SK-N-DZ (cell line): Measurements from ENCODE around the gene AFF1.
A peak's percentile ranks its signal among the peaks of the same experiment; 100 is the strongest.

ENCODE experiments used
- DNase-seq: peaks from one replicate; pipeline ENCODE4 v3.0.0-alpha.2; 2015; ENCODE audit warnings: low spot score

The AFF1 gene

GRCh38 chr4:87109121-87109520 is 174.3 kb downstream of the AFF1 start:
- peak; percentile 5 for DNase-seq

- DNase-seq: no peak
Observed at GRCh38 chr4:87109945-87110344, 175.1 kb downstream of the AFF1 start.

DNA sequence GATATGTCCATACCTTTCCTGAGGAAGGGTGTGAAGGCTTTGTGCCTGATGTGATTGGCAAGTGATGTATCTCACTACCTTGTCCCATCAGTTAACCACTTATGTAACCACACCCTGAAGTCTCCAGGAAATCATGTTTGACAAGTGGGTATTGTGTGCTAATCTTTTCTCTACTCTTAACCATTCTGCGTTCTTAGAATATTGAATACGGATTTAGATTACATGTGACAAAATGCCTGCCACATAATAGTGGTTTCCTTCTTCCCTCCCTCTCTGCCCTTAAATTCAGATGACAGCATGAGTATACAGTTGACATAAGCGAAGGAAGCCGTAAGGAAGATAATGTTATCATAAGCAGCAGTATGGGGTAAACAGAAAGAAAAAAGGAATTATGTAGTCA is 177.3 kb downstream of the AFF1 start:
- DNase-seq: no peak

DNA sequence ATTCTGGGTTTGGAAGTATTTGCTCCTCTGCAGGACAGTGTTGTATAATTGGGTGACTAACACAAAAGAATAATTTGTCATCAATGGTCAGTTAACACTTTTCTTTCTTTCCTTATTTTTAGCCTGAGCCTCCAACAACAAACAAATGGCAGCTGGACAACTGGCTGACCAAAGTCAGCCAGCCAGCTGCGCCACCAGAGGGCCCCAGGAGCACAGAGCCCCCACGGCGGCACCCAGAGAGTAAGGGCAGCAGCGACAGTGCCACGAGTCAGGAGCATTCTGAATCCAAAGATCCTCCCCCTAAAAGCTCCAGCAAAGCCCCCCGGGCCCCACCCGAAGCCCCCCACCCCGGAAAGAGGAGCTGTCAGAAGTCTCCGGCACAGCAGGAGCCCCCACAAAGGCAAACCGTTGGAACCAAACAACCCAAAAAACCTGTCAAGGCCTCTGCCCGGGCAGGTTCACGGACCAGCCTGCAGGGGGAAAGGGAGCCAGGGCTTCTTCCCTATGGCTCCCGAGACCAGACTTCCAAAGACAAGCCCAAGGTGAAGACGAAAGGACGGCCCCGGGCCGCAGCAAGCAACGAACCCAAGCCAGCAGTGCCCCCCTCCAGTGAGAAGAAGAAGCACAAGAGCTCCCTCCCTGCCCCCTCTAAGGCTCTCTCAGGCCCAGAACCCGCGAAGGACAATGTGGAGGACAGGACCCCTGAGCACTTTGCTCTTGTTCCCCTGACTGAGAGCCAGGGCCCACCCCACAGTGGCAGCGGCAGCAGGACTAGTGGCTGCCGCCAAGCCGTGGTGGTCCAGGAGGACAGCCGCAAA is 179.6 kb downstream of the AFF1 start:
- no peak for DNase-seq

DNA sequence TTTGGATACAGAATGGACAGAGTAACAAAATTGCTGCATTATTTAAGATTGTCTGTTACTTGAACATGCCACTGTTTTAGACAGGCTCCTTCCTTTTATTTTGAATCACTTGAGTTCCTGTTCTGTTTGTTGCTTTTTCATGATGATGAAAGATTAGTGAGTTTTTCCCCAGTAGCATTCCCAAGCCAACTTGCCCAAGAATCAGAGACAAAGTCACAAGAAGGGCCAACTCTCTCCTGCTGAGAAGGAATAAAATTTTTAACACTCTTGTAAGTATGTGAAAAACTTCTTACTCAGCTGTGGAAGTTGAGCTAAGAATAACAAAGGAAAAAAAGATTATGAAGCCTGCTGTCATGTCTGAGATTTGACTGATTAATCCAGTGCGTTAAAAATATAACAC is 181.4 kb downstream of the AFF1 start:
- DNase-seq: no peak

GRCh38 chr4:87117051-87117731 is 182.4 kb downstream of the AFF1 start:
- no peak for DNase-seq

DNA sequence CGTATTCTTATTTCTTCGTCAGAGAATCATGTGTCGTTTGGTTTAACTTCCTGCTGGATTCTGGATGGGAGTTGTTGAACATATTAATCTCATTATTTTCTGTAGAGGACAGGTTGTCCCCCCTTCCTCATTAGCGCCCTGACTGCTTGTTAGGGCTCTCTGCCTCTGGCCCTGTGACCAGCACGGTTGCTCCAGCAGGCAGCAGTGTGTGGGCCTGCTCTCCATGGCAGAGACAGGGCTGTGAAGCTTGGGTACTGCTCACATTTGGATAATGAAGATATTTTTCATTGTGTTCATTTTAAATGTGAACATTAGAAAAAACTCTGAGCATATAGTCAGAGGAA is 182.9 kb downstream of the AFF1 start:
- DNase-seq: no peak

DNA sequence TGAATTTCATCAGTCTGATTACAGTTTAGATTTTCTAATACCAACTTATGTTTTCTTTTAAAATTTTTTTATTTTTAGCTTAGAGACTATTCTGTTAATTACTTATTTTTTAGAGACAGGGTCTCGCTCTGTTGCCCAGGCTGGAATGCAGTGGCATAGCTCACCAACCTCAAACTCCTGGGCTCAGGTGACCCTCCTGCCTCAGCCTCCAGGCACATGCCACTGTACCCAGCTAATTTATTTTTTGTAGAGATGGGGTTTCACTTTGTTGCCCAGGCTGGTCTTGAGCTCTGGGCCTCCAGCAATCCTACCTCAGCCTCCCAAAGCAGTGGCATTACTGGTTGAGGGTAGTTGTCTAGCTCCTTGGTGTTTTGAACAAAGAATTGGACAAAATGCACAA is 183.6 kb downstream of the AFF1 start:
- DNase-seq: no peak

DNA sequence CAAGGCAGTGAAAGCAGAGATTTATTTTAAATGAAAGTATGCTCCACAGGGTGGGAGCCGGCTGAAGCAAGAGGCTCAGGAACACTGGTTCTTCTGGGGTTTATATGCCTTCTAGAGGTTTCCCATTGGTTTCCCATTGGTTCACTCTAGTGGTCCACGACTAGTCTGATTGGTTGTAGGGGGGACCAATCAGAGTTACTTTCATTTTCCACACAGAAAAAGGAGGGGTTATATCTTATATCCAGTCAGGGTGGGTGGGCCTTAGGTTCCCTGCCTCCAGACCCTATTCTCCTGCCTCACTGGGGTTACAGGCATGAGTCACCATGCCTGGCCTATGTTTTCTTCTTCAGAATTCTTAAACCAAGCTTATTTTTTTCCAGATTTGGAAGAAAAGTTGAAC is 184.0 kb downstream of the AFF1 start:
- DNase-seq: no peak

- DNase-seq: no peak
Observed at GRCh38 chr4:87120010-87120409, 185.2 kb downstream of the AFF1 start.

DNA sequence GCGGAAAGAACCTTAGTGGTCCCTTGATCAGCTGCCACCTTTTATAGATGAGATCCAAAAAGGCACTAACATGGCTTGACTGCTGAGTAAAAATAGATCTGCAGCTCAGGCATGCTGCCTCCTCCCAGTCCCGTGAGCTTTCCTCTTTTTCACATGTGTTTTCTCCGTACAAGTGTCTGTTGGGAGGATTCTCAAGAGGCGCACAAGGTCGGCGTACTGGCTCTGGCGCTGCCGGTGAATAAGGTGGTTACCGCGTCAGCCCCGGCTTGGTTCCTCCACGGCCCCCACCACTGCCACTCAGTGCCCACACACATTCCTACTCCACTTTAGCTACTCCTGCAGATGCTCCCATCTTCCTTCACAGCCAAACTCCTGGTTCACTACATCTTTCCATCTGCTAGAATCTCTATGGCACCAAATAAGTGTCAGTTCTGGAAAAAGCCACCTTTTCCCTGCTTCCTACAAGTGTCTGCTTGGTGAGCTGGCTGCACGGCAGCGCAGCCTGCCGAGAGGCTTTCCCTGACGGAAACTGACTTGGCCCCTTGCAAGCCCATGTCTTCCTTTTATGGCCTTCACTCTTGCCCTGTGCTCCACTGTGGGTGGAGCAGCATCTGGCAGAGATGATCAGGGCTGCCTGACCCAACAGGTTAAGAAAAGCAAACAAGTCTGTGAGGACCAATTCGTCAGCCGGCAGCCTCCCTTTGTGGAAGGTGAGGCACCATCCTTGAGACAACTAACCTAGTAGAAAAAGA is 185.8 kb downstream of the AFF1 start:
- DNase-seq: no peak

DNA sequence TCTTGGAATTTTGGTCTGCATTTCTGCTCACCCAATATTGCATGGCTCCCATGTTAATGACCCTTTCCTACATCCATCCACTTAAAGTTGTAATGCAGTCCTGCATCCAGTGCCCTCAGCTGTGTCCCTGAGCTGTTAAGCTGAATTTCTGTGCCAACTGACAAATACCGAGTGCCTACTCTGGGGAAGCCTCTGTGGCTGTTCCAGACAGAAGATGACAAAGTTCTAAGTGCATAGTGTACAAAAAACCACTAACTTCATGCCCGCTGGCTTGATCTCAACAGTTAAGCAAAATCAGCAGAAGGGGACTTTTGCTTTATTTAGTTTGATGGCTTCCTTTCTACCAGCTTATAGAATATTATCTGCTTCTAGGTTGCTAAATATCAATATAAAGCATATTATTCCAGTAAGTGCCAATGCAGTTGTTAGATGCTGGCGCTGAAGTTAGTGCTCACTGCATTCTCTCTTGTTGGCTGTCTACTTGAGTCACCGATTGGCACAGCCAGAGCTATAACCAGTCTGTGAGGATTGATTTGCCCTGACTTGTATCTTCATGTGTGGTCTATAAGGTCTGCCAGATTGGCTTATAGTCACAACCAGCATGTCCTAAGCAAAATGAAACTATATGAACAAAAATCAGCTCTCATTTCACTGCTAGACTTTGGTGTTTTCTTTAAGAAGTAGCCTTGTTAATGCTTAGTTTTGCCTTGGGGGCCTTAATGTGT is 186.7 kb downstream of the AFF1 start:
- DNase-seq: no peak

DNA sequence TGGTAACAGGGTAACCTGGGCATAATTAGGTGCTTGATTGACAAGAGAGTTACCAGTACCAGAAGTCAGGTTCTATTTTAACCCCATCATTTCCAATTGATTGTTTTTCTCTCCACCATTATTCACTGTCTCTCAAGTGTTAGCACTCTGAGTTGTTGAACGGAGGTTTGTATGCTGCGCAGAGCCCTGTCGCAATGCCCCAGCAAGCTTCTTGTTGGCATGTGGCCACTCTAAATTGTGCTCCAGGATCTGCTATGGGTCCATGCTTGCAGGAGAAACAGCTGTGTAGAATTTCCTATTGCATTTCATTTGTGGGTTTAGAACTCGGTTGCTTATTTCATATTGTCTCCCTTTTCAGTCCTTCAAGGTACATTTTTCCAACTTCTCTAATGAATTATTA is 187.4 kb downstream of the AFF1 start:
- DNase-seq: no peak

GRCh38 chr4:87126056-87126455 is 191.2 kb downstream of the AFF1 start:
- DNase-seq: no peak

DNA sequence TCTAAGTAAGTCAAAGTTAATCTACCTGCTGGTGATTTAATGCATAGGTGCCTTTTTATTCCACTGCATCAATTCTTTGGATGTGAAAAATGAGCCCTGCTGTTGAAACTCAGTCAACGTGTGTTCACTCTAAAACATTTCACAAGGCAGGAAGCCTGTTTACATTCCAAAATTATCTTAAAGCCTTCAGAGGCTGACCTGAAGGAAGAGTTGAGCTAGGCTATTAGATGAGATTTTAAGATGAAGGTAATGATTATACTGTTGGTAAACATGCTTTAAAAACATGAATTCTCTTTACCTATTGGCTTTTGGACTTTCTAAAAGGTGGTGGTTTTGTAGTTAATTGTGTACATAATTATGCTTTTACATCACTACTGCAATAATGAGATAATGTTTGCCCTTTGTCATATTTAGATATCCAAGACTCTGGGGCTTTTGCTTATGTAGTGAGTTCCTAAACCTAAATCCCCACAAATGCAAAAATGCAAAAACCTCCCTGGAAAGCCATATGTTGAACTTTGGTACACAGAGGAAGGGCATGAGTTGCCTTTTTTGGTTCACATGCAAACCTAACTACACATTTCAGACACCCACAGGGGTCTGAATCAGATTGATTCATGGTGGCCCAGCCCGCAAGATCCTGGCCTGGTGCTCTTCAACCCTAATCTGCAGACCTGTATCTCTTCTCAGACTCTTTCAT is 193.3 kb downstream of the AFF1 start:
- no peak for DNase-seq

- DNase-seq: no peak
Observed at GRCh38 chr4:87129681-87130080, 194.9 kb downstream of the AFF1 start.

DNA sequence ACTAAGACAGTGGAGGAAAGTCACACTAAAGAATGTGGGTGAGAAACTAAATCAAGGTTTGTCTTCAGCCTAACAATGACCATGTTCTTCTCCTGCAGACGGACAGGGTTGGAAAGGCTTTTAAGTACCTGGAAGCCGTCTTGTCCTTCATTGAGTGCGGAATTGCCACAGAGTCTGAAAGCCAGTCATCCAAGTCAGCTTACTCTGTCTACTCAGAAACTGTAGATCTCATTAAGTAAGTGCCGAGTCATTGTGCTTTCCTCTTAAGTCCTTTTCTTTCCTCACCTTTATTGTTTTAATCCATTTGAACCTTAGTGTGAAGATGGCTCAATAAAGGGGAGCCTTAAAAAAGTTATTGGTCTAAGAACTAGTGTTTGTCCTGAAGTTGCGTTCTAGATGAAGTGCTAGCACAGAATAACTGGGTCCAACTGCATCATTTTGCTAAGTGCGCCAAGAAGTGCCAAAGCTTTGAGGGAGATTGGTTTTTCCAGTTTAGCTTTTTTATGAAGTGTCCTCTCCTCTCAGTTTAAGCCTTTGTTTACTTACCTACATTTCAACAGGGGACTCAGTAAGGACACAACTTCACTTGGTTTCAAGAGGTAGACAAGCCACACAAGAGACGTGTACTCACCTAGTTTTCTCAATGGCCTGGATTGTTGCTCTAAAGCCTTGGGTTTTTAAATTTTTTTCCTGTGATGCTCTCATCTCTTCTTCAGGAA is 196.3 kb downstream of the AFF1 start:
- DNase-seq: no peak

GRCh38 chr4:87132035-87132434 is 197.2 kb downstream of the AFF1 start:
- no peak for DNase-seq

GRCh38 chr4:87133183-87133582 is 198.4 kb downstream of the AFF1 start:
- DNase-seq: no peak

- DNase-seq: no peak
Observed at GRCh38 chr4:87134122-87134521, 199.3 kb downstream of the AFF1 start.

- DNase-seq: no peak
Observed at GRCh38 chr4:87141428-87141827, 206.6 kb downstream of the AFF1 start.
